A549 (cell line): ENCODE data around the gene TRPM6.

Source experiments
- CHD2 ChIP-seq: fragments of 150-350 bp; IDR thresholded peaks from 2 replicates; pipeline ENCODE4 v1.6.1; 2014; ENCODE audit warnings: low read length; ENCODE audit not compliant: partially characterized antibody
- HOXA7 ChIP-seq: fragments of 250-450 bp; sonication (Bioruptor Pico); IDR thresholded peaks from 2 replicates; pipeline ENCODE4 v1.5.0; 2020; ENCODE audit warnings: mild to moderate bottlenecking, moderate library complexity
- MAZ ChIP-seq: fragments of 150-350 bp; IDR thresholded peaks from 2 replicates; pipeline ENCODE4 v1.6.1; 2014; ENCODE audit warnings: antibody characterized with exemption, low read depth, low read length, borderline replicate concordance
- POLR2A ChIP-seq: IDR thresholded peaks from 2 replicates; pipeline ENCODE4 v1.6.1; 2012; ENCODE audit warnings: mild to moderate bottlenecking, low read length
- RFX5 ChIP-seq: fragments of 450-650 bp; IDR thresholded peaks from 2 replicates; pipeline ENCODE4 v1.7.1; 2014; ENCODE audit warnings: antibody characterized with exemption, mild to moderate bottlenecking, moderate library complexity
- RNF2 ChIP-seq: fragments of 200-600 bp; sonication (generic); IDR thresholded peaks from 2 replicates; pipeline ENCODE4 v1.6.1; 2016; ENCODE audit warnings: low read depth, mild to moderate bottlenecking, antibody characterized with exemption, moderate library complexity, borderline replicate concordance
- SMC3 ChIP-seq: fragments of >200 bp; sonication (Bioruptor Twin); formaldehyde crosslinking; IDR thresholded peaks from 3 replicates; pipeline ENCODE4 v1.6.1; 2018; ENCODE audit warnings: inconsistent platforms
- TF ChIP-seq, protein P1 (sequence below): fragments of >200 bp; sonication (Bioruptor Twin); formaldehyde crosslinking; IDR thresholded peaks from 3 replicates; pipeline ENCODE4 v1.5.1; 2016
- TF ChIP-seq, protein P2 (sequence below): fragments of 450-650 bp; IDR thresholded peaks from 2 replicates; pipeline ENCODE4 v1.6.1; 2014; ENCODE audit warnings: antibody characterized with exemption
- TF ChIP-seq, protein P3 (sequence below): fragments of 200-600 bp; sonication (generic); IDR thresholded peaks from 2 replicates; pipeline ENCODE4 v1.6.1; 2016; ENCODE audit warnings: antibody characterized with exemption, mild to moderate bottlenecking, moderate library complexity

DNA sequence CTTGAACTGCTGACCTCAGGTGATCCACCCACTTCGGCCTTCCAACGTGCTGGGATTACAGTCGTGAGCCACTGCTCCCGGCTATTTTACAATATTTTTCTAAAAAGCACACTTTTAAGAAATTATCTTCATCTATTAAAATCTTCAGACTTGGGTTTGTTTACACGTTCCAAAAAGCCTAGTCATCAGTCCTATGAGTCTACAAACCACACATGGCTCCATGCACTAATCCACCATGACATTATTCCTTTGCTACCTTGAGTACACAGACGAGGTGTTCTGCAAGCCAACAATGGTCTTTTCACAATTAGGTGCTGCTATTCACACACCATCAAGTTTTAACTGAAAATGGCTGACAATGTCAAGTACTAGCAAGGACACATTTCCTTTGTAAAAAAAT, 41.0 kb downstream of the TRPM6 start:
- no peak for TF ChIP-seq RNF2
- no peak for TF ChIP-seq SMC3
- TF ChIP-seq, protein P1, sequence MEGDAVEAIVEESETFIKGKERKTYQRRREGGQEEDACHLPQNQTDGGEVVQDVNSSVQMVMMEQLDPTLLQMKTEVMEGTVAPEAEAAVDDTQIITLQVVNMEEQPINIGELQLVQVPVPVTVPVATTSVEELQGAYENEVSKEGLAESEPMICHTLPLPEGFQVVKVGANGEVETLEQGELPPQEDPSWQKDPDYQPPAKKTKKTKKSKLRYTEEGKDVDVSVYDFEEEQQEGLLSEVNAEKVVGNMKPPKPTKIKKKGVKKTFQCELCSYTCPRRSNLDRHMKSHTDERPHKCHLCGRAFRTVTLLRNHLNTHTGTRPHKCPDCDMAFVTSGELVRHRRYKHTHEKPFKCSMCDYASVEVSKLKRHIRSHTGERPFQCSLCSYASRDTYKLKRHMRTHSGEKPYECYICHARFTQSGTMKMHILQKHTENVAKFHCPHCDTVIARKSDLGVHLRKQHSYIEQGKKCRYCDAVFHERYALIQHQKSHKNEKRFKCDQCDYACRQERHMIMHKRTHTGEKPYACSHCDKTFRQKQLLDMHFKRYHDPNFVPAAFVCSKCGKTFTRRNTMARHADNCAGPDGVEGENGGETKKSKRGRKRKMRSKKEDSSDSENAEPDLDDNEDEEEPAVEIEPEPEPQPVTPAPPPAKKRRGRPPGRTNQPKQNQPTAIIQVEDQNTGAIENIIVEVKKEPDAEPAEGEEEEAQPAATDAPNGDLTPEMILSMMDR = no peak
- TF ChIP-seq RFX5 = no peak
- TF ChIP-seq, protein P2, sequence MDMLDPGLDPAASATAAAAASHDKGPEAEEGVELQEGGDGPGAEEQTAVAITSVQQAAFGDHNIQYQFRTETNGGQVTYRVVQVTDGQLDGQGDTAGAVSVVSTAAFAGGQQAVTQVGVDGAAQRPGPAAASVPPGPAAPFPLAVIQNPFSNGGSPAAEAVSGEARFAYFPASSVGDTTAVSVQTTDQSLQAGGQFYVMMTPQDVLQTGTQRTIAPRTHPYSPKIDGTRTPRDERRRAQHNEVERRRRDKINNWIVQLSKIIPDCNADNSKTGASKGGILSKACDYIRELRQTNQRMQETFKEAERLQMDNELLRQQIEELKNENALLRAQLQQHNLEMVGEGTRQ = no peak
- TF ChIP-seq HOXA7 = no peak
- no peak for TF ChIP-seq POLR2A
- no peak for TF ChIP-seq CHD2
- TF ChIP-seq, protein P3, sequence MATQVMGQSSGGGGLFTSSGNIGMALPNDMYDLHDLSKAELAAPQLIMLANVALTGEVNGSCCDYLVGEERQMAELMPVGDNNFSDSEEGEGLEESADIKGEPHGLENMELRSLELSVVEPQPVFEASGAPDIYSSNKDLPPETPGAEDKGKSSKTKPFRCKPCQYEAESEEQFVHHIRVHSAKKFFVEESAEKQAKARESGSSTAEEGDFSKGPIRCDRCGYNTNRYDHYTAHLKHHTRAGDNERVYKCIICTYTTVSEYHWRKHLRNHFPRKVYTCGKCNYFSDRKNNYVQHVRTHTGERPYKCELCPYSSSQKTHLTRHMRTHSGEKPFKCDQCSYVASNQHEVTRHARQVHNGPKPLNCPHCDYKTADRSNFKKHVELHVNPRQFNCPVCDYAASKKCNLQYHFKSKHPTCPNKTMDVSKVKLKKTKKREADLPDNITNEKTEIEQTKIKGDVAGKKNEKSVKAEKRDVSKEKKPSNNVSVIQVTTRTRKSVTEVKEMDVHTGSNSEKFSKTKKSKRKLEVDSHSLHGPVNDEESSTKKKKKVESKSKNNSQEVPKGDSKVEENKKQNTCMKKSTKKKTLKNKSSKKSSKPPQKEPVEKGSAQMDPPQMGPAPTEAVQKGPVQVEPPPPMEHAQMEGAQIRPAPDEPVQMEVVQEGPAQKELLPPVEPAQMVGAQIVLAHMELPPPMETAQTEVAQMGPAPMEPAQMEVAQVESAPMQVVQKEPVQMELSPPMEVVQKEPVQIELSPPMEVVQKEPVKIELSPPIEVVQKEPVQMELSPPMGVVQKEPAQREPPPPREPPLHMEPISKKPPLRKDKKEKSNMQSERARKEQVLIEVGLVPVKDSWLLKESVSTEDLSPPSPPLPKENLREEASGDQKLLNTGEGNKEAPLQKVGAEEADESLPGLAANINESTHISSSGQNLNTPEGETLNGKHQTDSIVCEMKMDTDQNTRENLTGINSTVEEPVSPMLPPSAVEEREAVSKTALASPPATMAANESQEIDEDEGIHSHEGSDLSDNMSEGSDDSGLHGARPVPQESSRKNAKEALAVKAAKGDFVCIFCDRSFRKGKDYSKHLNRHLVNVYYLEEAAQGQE = no peak
- no peak for TF ChIP-seq MAZ
